Measurements from ENCODE around the gene MED15.

DNA sequence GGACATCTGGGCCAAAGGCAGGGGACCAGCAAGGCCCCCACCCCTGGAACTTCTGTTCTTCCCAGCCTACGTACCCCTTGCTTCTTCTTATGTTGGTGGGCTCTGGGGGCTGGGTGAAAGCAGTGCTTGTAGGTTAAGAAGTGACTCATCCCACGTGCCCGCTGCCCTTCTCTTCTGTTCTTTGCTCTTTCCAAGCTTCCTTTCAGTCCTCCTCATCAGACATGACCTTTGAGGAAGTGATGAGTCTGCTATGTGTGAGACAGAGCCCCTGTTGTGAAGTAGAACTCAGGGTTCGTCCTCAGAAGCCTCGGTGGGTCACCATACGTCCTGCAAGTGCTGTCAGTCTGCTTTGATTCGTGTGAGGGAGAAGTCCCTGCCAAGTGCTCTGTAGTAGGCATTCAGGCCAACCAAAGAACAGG is 12.7 kb downstream of the MED15 start:
- TF ChIP-seq, protein P1, sequence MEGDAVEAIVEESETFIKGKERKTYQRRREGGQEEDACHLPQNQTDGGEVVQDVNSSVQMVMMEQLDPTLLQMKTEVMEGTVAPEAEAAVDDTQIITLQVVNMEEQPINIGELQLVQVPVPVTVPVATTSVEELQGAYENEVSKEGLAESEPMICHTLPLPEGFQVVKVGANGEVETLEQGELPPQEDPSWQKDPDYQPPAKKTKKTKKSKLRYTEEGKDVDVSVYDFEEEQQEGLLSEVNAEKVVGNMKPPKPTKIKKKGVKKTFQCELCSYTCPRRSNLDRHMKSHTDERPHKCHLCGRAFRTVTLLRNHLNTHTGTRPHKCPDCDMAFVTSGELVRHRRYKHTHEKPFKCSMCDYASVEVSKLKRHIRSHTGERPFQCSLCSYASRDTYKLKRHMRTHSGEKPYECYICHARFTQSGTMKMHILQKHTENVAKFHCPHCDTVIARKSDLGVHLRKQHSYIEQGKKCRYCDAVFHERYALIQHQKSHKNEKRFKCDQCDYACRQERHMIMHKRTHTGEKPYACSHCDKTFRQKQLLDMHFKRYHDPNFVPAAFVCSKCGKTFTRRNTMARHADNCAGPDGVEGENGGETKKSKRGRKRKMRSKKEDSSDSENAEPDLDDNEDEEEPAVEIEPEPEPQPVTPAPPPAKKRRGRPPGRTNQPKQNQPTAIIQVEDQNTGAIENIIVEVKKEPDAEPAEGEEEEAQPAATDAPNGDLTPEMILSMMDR (conservative IDR thresholded peaks at IDR 0.05; ENCODE audit: low read length): no peak
- no peak for TF ChIP-seq EZH2phosphoT487 (IDR thresholded peaks at IDR 0.05; ENCODE audit: borderline replicate concordance)
